Brain microvascular endothelial cell (primary cell): Measurements from ENCODE around the gene LRRC4C.

ENCODE experiments used
- DNase-seq: peaks from one replicate; pipeline ENCODE4 v3.0.0-alpha.2; 2020
- H3K27ac ChIP-seq: fragments of 250-450 bp; sonication (Bioruptor Pico); 2 replicates; pipeline ENCODE4 v1.5.1; 2020; ENCODE audit warnings: mild to moderate bottlenecking, moderate library complexity
- H3K27me3 ChIP-seq: fragments of 250-450 bp; sonication (Bioruptor Pico); replicated peaks from 2 replicates; pipeline ENCODE4 v1.5.1; 2020; ENCODE audit warnings: mild to moderate bottlenecking
- H3K36me3 ChIP-seq: fragments of 250-450 bp; sonication (Bioruptor Pico); replicated peaks from 2 replicates; pipeline ENCODE4 v1.5.1; 2020; ENCODE audit warnings: mild to moderate bottlenecking
- H3K4me3 ChIP-seq: 2 replicates; pipeline ENCODE4 v1.5.1; 2011; ENCODE audit warnings: low read depth, mild to moderate bottlenecking, control low read depth, low read length, moderate library complexity
- in situ Hi-C: cut with HindIII; loops from 2 replicates; pipeline ENCODE4 v1.10.0; 2017; ENCODE audit warnings: low sequenced_read_pairs, low pct_ligation_motif_present
- TF ChIP-seq, protein P1 (sequence below): IDR thresholded peaks from 2 replicates; pipeline ENCODE4 v1.5.1; 2011; ENCODE audit warnings: low read depth, mild to moderate bottlenecking, moderate library complexity, low read length, control low read depth, inconsistent platforms; ENCODE audit errors: missing control alignments

Gene LRRC4C

DNA sequence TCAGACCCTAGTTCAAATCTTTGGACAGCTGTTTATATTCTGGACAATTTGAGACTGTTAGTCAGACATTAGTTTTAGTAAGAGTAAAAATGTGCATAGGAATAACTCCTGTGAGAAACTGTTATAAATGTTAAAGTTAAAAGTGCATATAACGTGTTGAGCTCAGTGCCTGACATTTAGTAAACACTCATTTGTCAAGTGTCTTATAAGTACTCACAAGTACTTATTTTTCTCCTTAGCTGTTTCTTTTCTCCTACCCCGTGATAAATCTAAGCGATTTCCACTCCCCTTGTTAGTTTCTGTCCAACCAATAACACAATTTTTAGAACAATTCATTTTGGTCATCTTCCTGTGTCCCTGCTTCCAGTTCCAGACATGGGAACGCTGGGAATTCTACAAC is 59.3 kb downstream of the LRRC4C start:
- TF ChIP-seq, protein P1, sequence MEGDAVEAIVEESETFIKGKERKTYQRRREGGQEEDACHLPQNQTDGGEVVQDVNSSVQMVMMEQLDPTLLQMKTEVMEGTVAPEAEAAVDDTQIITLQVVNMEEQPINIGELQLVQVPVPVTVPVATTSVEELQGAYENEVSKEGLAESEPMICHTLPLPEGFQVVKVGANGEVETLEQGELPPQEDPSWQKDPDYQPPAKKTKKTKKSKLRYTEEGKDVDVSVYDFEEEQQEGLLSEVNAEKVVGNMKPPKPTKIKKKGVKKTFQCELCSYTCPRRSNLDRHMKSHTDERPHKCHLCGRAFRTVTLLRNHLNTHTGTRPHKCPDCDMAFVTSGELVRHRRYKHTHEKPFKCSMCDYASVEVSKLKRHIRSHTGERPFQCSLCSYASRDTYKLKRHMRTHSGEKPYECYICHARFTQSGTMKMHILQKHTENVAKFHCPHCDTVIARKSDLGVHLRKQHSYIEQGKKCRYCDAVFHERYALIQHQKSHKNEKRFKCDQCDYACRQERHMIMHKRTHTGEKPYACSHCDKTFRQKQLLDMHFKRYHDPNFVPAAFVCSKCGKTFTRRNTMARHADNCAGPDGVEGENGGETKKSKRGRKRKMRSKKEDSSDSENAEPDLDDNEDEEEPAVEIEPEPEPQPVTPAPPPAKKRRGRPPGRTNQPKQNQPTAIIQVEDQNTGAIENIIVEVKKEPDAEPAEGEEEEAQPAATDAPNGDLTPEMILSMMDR, result no peak
- Histone ChIP-seq H3K27me3 (no peaks in the 10 kb centered on the region), H3K27ac (no peak overlapping the region), H3K36me3 (no peaks in the 10 kb centered on the region), H3K4me3 (no peak overlapping the region)
- no peak for DNase-seq
- in situ Hi-C loops, result no loop called here

- H3K36me3 ChIP-seq, result no peaks in the 10 kb centered on the region
- H3K4me3 ChIP-seq, result no peak overlapping the region
- H3K27me3 ChIP-seq, result no peaks in the 10 kb centered on the region
- in situ Hi-C loops, result no loop called here
- DNase-seq, result no peak
- H3K27ac ChIP-seq, result no peak overlapping the region
- TF ChIP-seq, protein P1, result no peak
Measured at GRCh38 chr11:41399323-41399722, 60.1 kb downstream of the LRRC4C start.

- TF ChIP-seq, protein P1, result no peak
- H3K27ac ChIP-seq, result no peak overlapping the region
- in situ Hi-C loops, result no loop called here
- no peak overlapping the region for H3K4me3 ChIP-seq
- H3K36me3 ChIP-seq, result no peaks in the 10 kb centered on the region
- DNase-seq, result no peak
- H3K27me3 ChIP-seq, result no peaks in the 10 kb centered on the region
Measured at GRCh38 chr11:41398175-41398574, 61.3 kb downstream of the LRRC4C start.

GRCh38 chr11:41394521-41395195 is 64.8 kb downstream of the LRRC4C start:
- in situ Hi-C loops, result no loop called here
- Histone ChIP-seq H3K27me3 (no peaks in the 10 kb centered on the region), H3K27ac (no peak overlapping the region), H3K4me3 (no peak overlapping the region), H3K36me3 (no peaks in the 10 kb centered on the region)
- no peak for DNase-seq
- TF ChIP-seq, protein P1, result no peak

DNA sequence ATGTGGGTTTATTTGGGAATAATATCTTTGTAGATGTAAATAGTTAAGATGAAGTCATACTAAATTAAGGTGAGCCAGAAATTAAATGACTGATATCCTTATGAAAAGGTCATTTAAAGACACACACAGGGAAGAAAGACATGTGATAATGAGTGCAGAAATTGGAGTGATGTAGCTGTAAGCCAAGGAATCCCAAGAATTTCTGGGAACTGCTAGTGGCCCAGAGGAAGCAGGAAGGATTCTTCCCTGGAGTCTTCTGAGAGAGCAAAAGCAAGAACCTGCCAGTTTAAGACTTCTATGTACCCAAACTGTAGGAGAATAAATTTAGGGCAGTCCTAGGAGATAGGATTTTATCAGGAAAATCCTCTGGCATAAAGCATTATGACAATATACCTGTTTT is 66.9 kb downstream of the LRRC4C start:
- in situ Hi-C loops, result no loop called here
- Histone ChIP-seq H3K27ac (no peak overlapping the region), H3K4me3 (no peak overlapping the region), H3K36me3 (no peaks in the 10 kb centered on the region), H3K27me3 (no peaks in the 10 kb centered on the region)
- TF ChIP-seq, protein P1, result no peak
- no peak for DNase-seq

- in situ Hi-C loops, result no loop called here
- TF ChIP-seq, protein P1, result no peak
- Histone ChIP-seq H3K27me3 (no peaks in the 10 kb centered on the region), H3K27ac (no peak overlapping the region), H3K4me3 (no peak overlapping the region), H3K36me3 (no peaks in the 10 kb centered on the region)
- DNase-seq, result no peak
Measured at GRCh38 chr11:41389623-41390130, 69.8 kb downstream of the LRRC4C start.
